Pulmonary artery endothelial cell (primary cell): ENCODE results near the gene ZNF521. TPM values are rescaled to one million over a fixed set of nuclear protein-coding genes. Genes with fewer than 3 reads are reported as not detected.

Experiments
- DNase-seq: peaks from one replicate; pipeline ENCODE4 v3.0.0-alpha.2; 2011; ENCODE audit warnings: low read depth, low spot score
- total RNA-seq: library from RNA; depleted of rRNA; stranded (reverse); fragments of >200 nt; gene quantifications from 2 replicates; pipeline ENCODE4 v1.2.3, GENCODE V29; 2014

The ZNF521 gene
- total RNA-seq, 1 donor from 2014 or later, result 64.3 TPM

DNA sequence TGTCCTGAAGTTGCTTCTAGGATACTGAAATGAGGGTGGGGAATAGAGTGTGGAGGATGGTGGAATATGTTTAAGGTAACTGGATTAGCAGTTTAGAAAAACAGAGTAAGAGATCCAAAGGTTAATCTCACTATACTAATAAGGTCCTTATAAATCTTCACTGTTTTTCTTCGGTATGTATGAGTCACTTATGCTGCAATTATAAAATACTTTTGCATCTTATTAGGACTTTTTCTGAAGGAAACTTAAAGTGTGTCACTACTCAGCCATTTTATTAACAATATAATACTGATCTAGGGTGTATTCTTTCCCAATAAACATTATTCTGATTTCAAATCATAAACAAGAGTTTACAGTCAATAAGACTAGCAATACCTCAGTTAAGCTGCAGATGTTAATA lies 182.3 kb downstream of the ZNF521 start:
- no peak for DNase-seq

GRCh38 chr18:25167612-25168410 lies 184.2 kb downstream of the ZNF521 start:
- DNase-seq, result no peak

- DNase-seq, result no peak
Measured at GRCh38 chr18:25166113-25166512, 185.9 kb downstream of the ZNF521 start.

GRCh38 chr18:25164848-25165811 lies 186.8 kb downstream of the ZNF521 start:
- DNase-seq, result no peak

DNA sequence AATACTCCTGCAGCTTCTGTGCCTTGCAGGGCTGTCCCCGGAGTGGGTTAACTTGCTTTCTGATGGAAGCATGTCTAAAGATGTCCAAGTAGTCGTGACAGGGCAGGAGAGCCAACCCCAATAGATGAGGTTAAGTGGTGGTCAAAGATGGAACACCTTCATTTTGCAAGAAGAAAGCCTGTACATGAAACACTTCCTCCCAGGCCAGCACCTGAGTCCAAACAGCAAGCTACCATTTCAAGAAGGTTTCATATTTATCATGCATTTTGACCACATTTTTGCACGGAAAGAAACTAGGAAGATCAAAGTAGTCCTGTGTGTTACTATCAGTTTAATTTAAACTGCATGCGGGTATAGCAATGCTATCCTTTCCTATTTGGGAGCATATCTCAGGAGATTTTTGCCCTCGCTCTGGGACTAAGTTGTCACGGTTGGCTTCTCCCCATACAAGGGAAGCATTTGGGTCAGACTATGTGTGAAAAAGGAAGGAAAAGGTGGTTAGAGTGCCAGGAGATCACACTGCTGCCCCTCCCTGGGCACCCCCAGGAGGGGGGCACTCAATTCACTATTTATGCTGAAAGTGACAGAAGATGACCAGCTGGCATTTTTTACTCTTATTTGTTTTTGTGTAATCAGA lies 187.6 kb downstream of the ZNF521 start:
- DNase-seq, result no peak

- no peak for DNase-seq
Measured at GRCh38 chr18:25153426-25153825, 198.5 kb downstream of the ZNF521 start.

- no peak for DNase-seq
Measured at GRCh38 chr18:25147877-25148488, 204.0 kb downstream of the ZNF521 start.

DNA sequence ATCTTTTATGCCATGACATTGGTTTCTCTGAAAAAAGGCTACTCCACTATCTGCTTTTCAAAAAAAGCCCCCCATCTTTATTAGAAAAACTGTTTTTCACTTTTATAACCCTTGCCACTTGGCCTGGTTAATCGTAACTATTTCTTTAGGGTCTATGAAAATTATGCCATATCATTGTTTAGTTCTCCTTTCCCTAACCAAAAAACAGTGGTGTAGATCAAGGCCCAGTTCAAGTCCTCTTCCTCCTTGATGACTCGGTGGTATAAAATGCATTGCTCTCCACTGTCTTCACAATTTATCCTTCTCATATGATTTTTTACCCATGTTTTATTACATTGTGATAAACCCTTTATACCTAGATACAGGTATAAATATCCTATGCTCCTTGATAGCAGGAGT lies 205.5 kb downstream of the ZNF521 start:
- DNase-seq, result no peak

DNA sequence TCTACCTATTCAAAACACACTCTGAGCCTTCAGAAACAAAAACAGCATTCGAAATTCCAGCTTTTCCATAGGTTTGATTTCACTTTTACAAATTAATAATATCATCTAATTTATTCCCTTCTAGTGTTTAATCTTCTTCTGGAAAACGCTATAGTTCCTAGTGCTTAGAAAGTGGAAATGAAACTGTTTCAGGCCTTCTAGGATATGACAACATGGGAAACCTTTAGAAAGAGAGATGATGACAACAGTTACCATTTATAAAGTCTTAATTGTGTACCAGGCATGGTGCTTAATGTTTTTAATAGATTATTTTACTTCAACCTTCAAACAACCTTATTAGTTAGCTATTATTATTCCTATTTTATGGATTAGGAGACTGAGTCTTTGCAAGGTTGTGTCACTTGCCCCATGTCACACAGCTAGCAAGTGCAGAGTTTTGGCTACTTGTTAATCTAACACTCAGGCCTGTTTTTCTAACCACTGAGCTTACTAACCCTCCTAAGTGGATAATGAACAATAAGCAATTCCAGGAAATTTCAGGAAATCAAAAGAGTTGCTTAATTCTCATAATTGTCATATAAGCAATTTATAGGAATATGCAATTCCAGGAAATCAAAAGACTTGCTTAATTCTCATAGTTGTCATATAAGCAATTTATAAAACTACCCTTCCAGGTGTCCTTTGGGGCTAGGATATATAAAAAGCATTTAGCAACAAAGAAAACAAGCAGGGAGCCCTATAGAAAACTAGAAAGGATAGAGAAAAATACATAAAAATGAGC lies 206.0 kb downstream of the ZNF521 start:
- DNase-seq, result no peak

DNA sequence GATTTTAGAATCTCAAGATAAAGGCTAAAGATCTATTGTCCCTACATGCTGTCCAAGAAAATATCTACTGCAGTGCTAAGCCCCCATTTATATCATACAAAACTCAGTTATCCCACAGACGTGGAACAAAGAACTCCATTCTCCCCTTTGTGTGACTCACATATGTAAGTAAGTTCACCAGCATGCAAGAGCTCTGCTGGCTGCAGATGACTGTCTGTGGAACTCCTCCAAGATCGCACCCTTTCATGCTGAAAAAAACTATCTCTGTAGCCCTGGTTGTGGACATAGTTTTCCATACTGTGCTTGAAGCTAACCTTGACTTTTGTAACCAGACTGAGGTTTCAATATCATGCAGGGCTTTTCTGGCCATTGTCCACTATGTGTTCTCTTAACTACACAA lies 207.1 kb downstream of the ZNF521 start:
- no peak for DNase-seq

DNA sequence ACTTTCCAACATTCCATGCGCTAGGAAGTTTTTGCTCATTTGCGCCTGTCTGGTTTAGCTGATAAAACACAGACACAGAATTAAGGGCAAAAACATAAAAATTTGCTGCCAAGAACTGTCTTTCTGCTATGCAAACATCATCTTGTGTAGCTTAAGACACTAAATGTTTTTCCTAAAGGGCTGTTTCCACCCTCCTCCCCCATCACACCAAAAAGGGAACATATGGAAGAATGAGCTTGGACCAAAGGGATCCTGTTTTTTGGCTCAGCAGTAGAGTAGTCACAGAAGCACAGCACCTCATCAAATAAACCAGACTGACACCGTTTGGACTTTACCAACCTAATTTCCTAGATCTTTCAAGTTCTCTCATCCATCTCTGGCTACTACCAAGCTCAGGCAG lies 210.1 kb downstream of the ZNF521 start:
- DNase-seq, result no peak

DNA sequence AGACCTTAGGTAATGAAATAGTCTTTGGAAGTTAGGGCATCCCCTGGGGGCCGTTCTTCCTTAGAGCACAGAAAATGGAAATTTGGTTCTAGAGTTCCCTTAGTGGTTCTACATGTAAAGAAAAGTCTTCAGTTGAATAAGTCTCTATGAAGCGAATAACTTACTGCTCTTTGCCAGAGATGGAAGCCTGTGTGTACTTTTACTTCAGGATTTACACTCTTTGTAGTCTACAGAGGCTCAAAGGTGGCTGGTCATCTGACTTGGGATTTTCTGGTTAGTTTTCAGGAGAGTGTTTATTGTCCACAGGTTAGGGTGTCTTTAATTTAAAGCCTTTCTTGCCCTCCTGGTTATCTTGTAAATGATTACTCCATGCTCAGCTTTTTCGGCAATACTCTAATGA lies 210.6 kb downstream of the ZNF521 start:
- DNase-seq, result no peak

DNA sequence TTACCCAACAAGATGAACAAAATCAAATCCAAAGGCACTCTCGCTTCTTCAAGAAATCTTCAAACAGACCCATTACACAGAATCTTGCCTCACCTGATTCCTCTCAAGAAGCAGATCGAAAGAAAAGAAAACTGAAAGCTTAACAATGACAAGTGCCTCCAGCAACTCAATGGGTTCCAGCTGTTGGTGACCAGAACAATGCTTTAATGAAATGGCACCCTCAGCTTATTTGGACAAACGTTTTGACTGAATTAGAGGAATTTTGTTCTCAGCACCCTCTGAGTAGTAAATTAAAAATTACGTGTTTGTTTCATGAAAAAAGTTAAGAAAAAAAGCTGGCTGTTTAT lies 211.0 kb downstream of the ZNF521 start:
- DNase-seq, result no peak

GRCh38 chr18:25140124-25140961 lies 211.6 kb downstream of the ZNF521 start:
- DNase-seq, result no peak

DNA sequence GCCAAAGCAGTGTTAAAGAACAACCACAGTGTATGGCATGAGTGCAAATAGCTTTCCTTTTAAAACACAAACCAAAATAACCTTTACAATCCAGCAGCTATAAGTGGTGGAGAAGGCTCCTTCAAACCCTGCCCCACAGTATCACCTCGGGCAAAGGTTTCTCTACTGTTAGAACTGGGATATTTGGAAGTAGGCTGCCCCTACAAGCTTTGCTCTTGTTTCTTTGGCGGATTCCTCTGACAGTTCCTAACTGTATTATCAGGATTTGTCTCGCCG lies 214.8 kb downstream of the ZNF521 start:
- DNase-seq, result no peak

DNA sequence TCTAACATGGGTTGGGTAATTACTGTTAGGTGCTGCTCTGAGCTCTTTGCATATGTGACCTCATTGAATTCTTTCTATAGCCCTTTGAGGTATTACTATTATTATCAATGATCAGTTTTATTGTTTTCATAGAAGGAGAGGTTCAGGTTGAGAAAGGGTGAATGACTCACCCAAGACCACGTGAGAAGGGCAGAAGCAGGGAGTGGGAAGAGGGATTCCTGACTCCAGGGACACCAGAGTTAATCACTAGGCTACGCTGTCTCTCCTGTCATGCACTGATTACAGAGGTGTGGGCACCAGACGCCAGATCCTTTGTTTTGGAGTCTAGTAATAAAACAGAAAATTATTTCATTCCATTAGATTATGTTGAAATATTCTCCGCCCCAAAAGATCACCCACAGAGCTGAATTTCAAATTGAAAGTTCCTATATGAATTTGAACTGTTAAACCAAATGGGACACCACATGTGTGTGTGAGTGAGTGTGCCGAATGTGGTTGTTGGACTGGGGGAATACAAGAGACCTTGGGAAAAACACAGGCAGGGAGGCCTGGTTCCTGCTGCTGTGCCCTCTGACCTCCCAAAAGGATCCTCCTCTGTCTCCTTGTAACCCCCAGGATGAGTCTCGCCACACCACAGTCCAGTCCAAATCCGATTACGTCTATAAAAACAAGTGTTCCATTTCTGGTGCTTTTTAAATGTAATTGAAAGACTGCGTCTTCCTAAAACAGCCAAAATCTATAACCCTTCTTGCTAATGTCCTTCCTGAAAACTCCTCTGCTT lies 215.4 kb downstream of the ZNF521 start:
- DNase-seq, result no peak

GRCh38 chr18:25134861-25135260 lies 217.1 kb downstream of the ZNF521 start:
- no peak for DNase-seq

DNA sequence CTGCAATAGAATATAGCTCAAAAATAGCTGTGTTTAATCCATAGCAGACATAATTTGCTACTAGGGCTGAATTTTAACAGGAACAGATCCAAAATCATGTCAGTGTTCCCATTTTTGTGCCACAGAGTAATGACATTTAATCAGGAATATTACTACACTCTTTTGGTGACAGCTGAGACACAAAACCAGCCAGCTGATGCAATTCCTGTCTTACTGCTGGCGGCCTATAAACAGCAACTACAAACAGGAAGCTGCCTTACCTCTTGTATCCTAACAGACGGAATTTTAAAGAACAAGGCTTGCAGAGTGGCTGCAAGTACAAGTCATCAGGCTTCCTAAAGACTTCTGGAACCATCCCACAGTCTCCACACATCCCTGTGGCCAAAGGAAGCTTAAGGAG lies 218.1 kb downstream of the ZNF521 start:
- no peak for DNase-seq

- DNase-seq, result no peak
Measured at GRCh38 chr18:25132786-25133496, 219.0 kb downstream of the ZNF521 start.
